RWPE2 (cell line): Measurements from ENCODE around the gene POU2F1.

ENCODE experiments used
- ATAC-seq: fragments of 200-7000 bp; cut with Tn5 transposase; 3 replicates; pipeline ENCODE4 v1.9.1; 2021; ENCODE audit warnings: low read depth
- DNase-seq: peaks from one replicate; pipeline ENCODE4 v3.0.0-alpha.2; 2020; ENCODE audit warnings: low spot score
- H3K27ac ChIP-seq: fragments of 450-650 bp; 2 replicates; pipeline ENCODE4 v1.5.1; 2017; ENCODE audit warnings: mild to moderate bottlenecking; ENCODE audit not compliant: poor library complexity, severe bottlenecking
- H3K27me3 ChIP-seq: fragments of 250-450 bp; sonication (Bioruptor Pico); 2 replicates; pipeline ENCODE4 v1.5.1; 2021; ENCODE audit warnings: mild to moderate bottlenecking, moderate library complexity; ENCODE audit not compliant: insufficient read depth, poor library complexity, severe bottlenecking
- H3K36me3 ChIP-seq: fragments of 250-450 bp; sonication (Bioruptor Pico); 2 replicates; pipeline ENCODE4 v1.5.1; 2020; ENCODE audit warnings: low read depth, mild to moderate bottlenecking, moderate library complexity
- H3K4me1 ChIP-seq: fragments of 250-450 bp; sonication (Bioruptor Pico); 2 replicates; pipeline ENCODE4 v1.5.1; 2021; ENCODE audit warnings: mild to moderate bottlenecking, moderate library complexity; ENCODE audit not compliant: insufficient read depth, poor library complexity, severe bottlenecking
- H3K4me3 ChIP-seq: fragments of 250-450 bp; sonication (Bioruptor Pico); 2 replicates; pipeline ENCODE4 v1.5.1; 2021; ENCODE audit warnings: mild to moderate bottlenecking, moderate library complexity; ENCODE audit not compliant: severe bottlenecking
- H3K9me3 ChIP-seq: fragments of 250-450 bp; sonication (Bioruptor Pico); 2 replicates; pipeline ENCODE4 v1.5.1; 2021; ENCODE audit warnings: mild to moderate bottlenecking, moderate library complexity; ENCODE audit not compliant: severe bottlenecking
- TF ChIP-seq, protein P1 (sequence below): fragments of 450-650 bp; IDR thresholded peaks from one replicate; pipeline ENCODE4 v1.5.1; 2017; ENCODE audit warnings: mild to moderate bottlenecking, moderate library complexity; ENCODE audit not compliant: poor library complexity, severe bottlenecking

Gene POU2F1

DNA sequence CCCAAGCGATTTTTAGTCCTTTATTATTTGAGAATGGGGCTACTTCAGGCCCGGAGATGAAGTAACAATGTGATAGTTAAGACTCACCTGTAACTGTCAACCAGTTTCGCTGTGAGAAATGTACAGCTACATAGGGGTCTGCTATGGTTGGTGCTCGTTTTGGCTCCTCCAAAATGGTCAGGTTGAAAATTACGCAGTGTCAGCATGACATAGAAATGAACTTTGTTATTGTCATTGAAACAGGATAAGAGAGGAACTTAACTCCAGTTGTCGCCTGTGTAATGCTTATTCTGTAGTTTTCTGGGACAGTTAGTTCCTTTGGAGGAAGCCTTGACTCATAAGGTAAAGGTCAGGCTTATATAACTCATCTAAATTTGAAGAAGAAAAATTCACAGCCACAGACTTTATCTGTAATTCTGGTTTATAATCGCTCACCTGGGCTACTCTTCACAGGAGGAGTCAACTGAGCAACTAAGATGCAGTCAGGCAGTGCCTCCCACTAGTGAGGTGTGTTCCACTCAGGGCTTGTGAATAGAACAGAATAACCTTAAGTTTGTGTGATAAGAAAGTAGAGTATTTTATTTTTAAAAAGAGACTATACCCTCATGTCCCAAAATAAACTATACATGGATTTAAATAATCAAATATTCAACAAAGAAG lies 166.7 kb downstream of the POU2F1 start:
- no peak for ATAC-seq
- H3K27me3 ChIP-seq, result no peaks in the 10 kb centered on the region
- H3K4me1 ChIP-seq, result no peaks in the 10 kb centered on the region
- H3K4me3 ChIP-seq, result no peak overlapping the region
- TF ChIP-seq, protein P1, sequence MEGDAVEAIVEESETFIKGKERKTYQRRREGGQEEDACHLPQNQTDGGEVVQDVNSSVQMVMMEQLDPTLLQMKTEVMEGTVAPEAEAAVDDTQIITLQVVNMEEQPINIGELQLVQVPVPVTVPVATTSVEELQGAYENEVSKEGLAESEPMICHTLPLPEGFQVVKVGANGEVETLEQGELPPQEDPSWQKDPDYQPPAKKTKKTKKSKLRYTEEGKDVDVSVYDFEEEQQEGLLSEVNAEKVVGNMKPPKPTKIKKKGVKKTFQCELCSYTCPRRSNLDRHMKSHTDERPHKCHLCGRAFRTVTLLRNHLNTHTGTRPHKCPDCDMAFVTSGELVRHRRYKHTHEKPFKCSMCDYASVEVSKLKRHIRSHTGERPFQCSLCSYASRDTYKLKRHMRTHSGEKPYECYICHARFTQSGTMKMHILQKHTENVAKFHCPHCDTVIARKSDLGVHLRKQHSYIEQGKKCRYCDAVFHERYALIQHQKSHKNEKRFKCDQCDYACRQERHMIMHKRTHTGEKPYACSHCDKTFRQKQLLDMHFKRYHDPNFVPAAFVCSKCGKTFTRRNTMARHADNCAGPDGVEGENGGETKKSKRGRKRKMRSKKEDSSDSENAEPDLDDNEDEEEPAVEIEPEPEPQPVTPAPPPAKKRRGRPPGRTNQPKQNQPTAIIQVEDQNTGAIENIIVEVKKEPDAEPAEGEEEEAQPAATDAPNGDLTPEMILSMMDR, result no peak
- no peak overlapping the region for H3K27ac ChIP-seq
- H3K9me3 ChIP-seq, result no peaks in the 10 kb centered on the region
- peaks cover 13% of the 10 kb centered on the region for H3K36me3 ChIP-seq
- DNase-seq, result no peak

- TF ChIP-seq, protein P1, result no peak
- Histone ChIP-seq H3K9me3 (no peaks in the 10 kb centered on the region), H3K4me1 (no peaks in the 10 kb centered on the region), H3K27me3 (no peaks in the 10 kb centered on the region), H3K36me3 (peaks cover 20% of the 10 kb centered on the region), H3K27ac (no peak overlapping the region), H3K4me3 (no peak overlapping the region)
- DNase-seq, result no peak
- no peak for ATAC-seq
Measured at GRCh38 chr1:167388976-167389375, 168.3 kb downstream of the POU2F1 start.

- no peak for ATAC-seq
- Histone ChIP-seq H3K27me3 (no peaks in the 10 kb centered on the region), H3K27ac (no peak overlapping the region), H3K4me3 (no peak overlapping the region), H3K9me3 (no peaks in the 10 kb centered on the region), H3K4me1 (no peaks in the 10 kb centered on the region), H3K36me3 (peaks cover 20% of the 10 kb centered on the region)
- TF ChIP-seq, protein P1, result no peak
- DNase-seq, result no peak
Measured at GRCh38 chr1:167392200-167392696, 171.6 kb downstream of the POU2F1 start.

GRCh38 chr1:167400359-167400953 lies 179.8 kb downstream of the POU2F1 start:
- Histone ChIP-seq H3K4me1 (no peaks in the 10 kb centered on the region), H3K27ac (no peak overlapping the region), H3K27me3 (no peaks in the 10 kb centered on the region), H3K36me3 (peaks cover 22% of the 10 kb centered on the region), H3K9me3 (no peaks in the 10 kb centered on the region), H3K4me3 (no peak overlapping the region)
- DNase-seq (no peak), ATAC-seq (no peak)
- TF ChIP-seq, protein P1, result no peak
